Measurements from ENCODE around the gene NCKAP5L.
A peak's percentile ranks its signal among the peaks of the same experiment; 100 is the strongest.

DNA sequence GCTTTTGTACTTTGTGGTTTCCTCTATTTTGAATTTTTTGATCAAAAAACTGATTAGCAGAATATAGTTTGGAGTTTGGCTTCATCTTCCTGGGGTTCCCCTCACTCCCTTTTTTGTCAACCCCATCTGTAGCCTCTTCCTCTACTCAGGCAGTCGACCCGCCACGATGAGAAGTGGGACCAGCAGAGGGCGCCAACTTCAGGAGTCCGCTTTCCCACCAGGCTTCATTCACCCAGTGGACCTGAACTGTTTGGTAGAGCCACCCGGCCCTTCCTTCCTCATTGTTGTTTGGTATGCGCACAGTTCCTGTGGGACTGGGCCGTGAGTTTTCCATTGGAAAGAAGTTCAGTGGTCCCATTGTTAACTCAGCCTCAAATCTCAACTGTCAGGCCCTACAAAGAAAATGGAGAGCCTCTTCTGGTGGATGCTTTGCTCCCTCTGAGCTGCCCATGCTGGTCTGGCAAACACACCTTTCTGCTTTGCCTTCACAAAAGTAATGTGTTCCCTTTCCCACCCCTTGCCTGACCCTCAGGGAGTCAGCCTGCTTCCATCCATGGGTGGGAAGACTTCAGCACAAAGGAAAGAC lies 65.1 kb downstream of the NCKAP5L start:
- TF ChIP-seq EP300 (IDR thresholded peaks at IDR 0.05) = no peak
- TF ChIP-seq, protein P1, sequence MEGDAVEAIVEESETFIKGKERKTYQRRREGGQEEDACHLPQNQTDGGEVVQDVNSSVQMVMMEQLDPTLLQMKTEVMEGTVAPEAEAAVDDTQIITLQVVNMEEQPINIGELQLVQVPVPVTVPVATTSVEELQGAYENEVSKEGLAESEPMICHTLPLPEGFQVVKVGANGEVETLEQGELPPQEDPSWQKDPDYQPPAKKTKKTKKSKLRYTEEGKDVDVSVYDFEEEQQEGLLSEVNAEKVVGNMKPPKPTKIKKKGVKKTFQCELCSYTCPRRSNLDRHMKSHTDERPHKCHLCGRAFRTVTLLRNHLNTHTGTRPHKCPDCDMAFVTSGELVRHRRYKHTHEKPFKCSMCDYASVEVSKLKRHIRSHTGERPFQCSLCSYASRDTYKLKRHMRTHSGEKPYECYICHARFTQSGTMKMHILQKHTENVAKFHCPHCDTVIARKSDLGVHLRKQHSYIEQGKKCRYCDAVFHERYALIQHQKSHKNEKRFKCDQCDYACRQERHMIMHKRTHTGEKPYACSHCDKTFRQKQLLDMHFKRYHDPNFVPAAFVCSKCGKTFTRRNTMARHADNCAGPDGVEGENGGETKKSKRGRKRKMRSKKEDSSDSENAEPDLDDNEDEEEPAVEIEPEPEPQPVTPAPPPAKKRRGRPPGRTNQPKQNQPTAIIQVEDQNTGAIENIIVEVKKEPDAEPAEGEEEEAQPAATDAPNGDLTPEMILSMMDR (IDR thresholded peaks at IDR 0.05) = peak in 2 of 3 donors; percentile 12 to 35

Data from ovary (tissue), 3 donors.